HG03432 (cell line): ENCODE results near the gene RALGAPA2.
A peak's percentile ranks its signal among the peaks of the same experiment; 100 is the strongest.

Experiments used
- ATAC-seq: cut with Tn5 transposase; IDR thresholded peaks from one replicate; pipeline ENCODE4 v1.9.1; 2021; ENCODE audit warnings: mild to moderate bottlenecking, moderate library complexity; ENCODE audit not compliant: unreplicated experiment

Gene RALGAPA2

GRCh38 chr20:20593447-20594170, 118.8 kb downstream of the RALGAPA2 start:
- ATAC-seq, result no peak

- ATAC-seq, result no peak
These were observed 127.3 kb downstream of the RALGAPA2 start for GRCh38 chr20:20585146-20585545.

- no peak for ATAC-seq
These were observed 129.7 kb downstream of the RALGAPA2 start for GRCh38 chr20:20582734-20583133.

GRCh38 chr20:20580139-20580538, 132.3 kb downstream of the RALGAPA2 start:
- ATAC-seq, result no peak

- ATAC-seq, result no peak
These were observed 133.6 kb downstream of the RALGAPA2 start for GRCh38 chr20:20578838-20579237.

GRCh38 chr20:20573797-20574196, 138.6 kb downstream of the RALGAPA2 start:
- no peak for ATAC-seq

- no peak for ATAC-seq
These were observed 141.2 kb downstream of the RALGAPA2 start for GRCh38 chr20:20571068-20571780.

- ATAC-seq, result no peak
These were observed 143.7 kb downstream of the RALGAPA2 start for GRCh38 chr20:20568604-20569205.

GRCh38 chr20:20567712-20568111, 144.7 kb downstream of the RALGAPA2 start:
- no peak for ATAC-seq

- ATAC-seq, result no peak
These were observed 145.9 kb downstream of the RALGAPA2 start for GRCh38 chr20:20566516-20566915.

GRCh38 chr20:20564279-20564678, 148.2 kb downstream of the RALGAPA2 start:
- no peak for ATAC-seq

- peak; percentile 57 for ATAC-seq
These were observed 149.9 kb downstream of the RALGAPA2 start for GRCh38 chr20:20562507-20562906.

GRCh38 chr20:20561841-20562240, 150.6 kb downstream of the RALGAPA2 start:
- peak; percentile 74 for ATAC-seq

GRCh38 chr20:20561172-20561571, 151.3 kb downstream of the RALGAPA2 start:
- ATAC-seq, result no peak

- no peak for ATAC-seq
These were observed 155.0 kb downstream of the RALGAPA2 start for GRCh38 chr20:20557406-20557805.

- ATAC-seq, result no peak
These were observed 156.6 kb downstream of the RALGAPA2 start for GRCh38 chr20:20555838-20556237.

GRCh38 chr20:20554951-20555350, 157.5 kb downstream of the RALGAPA2 start:
- ATAC-seq, result no peak

- no peak for ATAC-seq
These were observed 158.9 kb downstream of the RALGAPA2 start for GRCh38 chr20:20553541-20553940.

GRCh38 chr20:20552076-20552475, 160.4 kb downstream of the RALGAPA2 start:
- no peak for ATAC-seq

GRCh38 chr20:20551409-20551808, 161.0 kb downstream of the RALGAPA2 start:
- ATAC-seq, result no peak

GRCh38 chr20:20549704-20550103, 162.7 kb downstream of the RALGAPA2 start:
- no peak for ATAC-seq

GRCh38 chr20:20549267-20549612, 163.2 kb downstream of the RALGAPA2 start:
- ATAC-seq, result no peak
